H1 (cell line): ENCODE results near the gene FAM184B. TPM values are rescaled to one million over a fixed set of nuclear protein-coding genes. Genes with fewer than 3 reads are reported as not detected.

ENCODE experiments used
- BACH1 ChIP-seq: IDR thresholded peaks from 2 replicates; pipeline ENCODE4 v1.6.1; 2012; ENCODE audit warnings: low read length, improper control_type of control experiment
- BRCA1 ChIP-seq: IDR thresholded peaks from 2 replicates; pipeline ENCODE4 v1.6.1; 2012; ENCODE audit warnings: low read depth, low read length, improper control_type of control experiment
- CBX5 ChIP-seq: fragments of 300-800, 300-1000 bp; sonication (generic); IDR thresholded peaks from 2 replicates; pipeline ENCODE4 v1.7.1; 2016; ENCODE audit warnings: antibody characterized with exemption, low read length, low read depth
- CHD2 ChIP-seq: IDR thresholded peaks from 2 replicates; pipeline ENCODE4 v1.6.1; 2012; ENCODE audit warnings: low read length, improper control_type of control experiment
- CREB1 ChIP-seq: IDR thresholded peaks from 2 replicates; pipeline ENCODE4 v1.6.1; 2012; ENCODE audit warnings: inconsistent platforms
- EZH2 ChIP-seq: fragments of 200-600 bp; sonication (generic); IDR thresholded peaks from 2 replicates; pipeline ENCODE4 v1.7.1; 2012; ENCODE audit warnings: low read depth, mild to moderate bottlenecking, moderate library complexity, low read length, inconsistent platforms; ENCODE audit not compliant: severe bottlenecking
- KDM1A ChIP-seq: fragments of 200-600, 300-600 bp; sonication (generic); IDR thresholded peaks from 2 replicates; pipeline ENCODE4 v1.7.1; 2016; ENCODE audit warnings: mild to moderate bottlenecking, low read length, borderline replicate concordance
- KDM4A ChIP-seq: IDR thresholded peaks from one replicate; pipeline ENCODE4 v1.7.1; 2012; ENCODE audit warnings: low read depth, mild to moderate bottlenecking, moderate library complexity, low read length, inconsistent platforms; ENCODE audit not compliant: severe bottlenecking
- MAFK ChIP-seq: IDR thresholded peaks from 2 replicates; pipeline ENCODE4 v1.6.1; 2012; ENCODE audit warnings: low read depth, mild to moderate bottlenecking, improper control_type of control experiment, low read length
- MAX ChIP-seq: IDR thresholded peaks from 2 replicates; pipeline ENCODE4 v1.6.1; 2012; ENCODE audit warnings: inconsistent platforms
- POLR2AphosphoS5 ChIP-seq: IDR thresholded peaks from 2 replicates; pipeline ENCODE4 v1.6.1; 2011; ENCODE audit warnings: low read depth, low read length
- RAD21 ChIP-seq, 2 experiments: IDR thresholded peaks in 1 of 2; conservative IDR thresholded peaks in 1 of 2; 2 replicates each; pipeline ENCODE4 v1.6.1; 2011; ENCODE audit warnings: low read depth in 2 of 2, low read length in 2 of 2, improper control_type of control experiment in 1 of 2, inconsistent platforms in 1 of 2, mild to moderate bottlenecking in 1 of 2, moderate library complexity in 1 of 2
- TCF12 ChIP-seq: IDR thresholded peaks from 2 replicates; pipeline ENCODE4 v1.6.1; 2011; ENCODE audit warnings: low read depth, mild to moderate bottlenecking, low read length
- polyA plus RNA-seq, 7 experiments: library from polyadenylated mRNA; depleted of rRNA in 3 of 7; stranded (reverse) in 5 of 7; unstranded in 2 of 7; fragments of >200 nt in 5 of 7; fragments of 200-250 nt in 2 of 7; gene quantifications; 1 replicate in 5 of 7; 2 replicates in 1 of 7; 4 replicates in 1 of 7; pipeline versions ENCODE4 v1.2.1 to v1.2.3, GENCODE V29; 2011 to 2013; ENCODE audit warnings: missing spikeins in 2 of 7, mixed read lengths in 2 of 7
- total RNA-seq: library from RNA; stranded (reverse); fragmentation: NEBNext Ultra II Directional; extraction: Animal tissue kit (Norgen Biotek cat#: 25700); gene quantifications from 2 replicates; pipeline ENCODE4 v1.2.1, GENCODE V29; 2021

FAM184B gene
- total and polyA plus RNA-seq, 2 of the 8 experiments (the other 6 are each of a cell fraction or from before 2014, with no cell fraction given): 0.05 to 0.39 TPM

GRCh38 chr4:17810260-17811077, 29.0 kb upstream of the FAM184B start, which contains the start of the genes DCAF16 and NCAPG (continued):
- TF ChIP-seq EZH2: no peak
- no peak for TF ChIP-seq MAFK
- TF ChIP-seq CBX5: no peak
- TF ChIP-seq TCF12: no peak
- no peak for TF ChIP-seq RAD21 (IDR thresholded peaks at IDR 0.05 in 1 of 2, conservative IDR thresholded peaks at IDR 0.05 in 1 of 2; ENCODE audit: low read depth in 2 of 2, low read length in 2 of 2)
- peak; percentile 74 for TF ChIP-seq BACH1
- TF ChIP-seq BRCA1: peak; percentile 99
- TF ChIP-seq MAX: peak; percentile 98
- TF ChIP-seq KDM4A: peak; percentile 96
- peak; percentile 99 for TF ChIP-seq POLR2AphosphoS5
- TF ChIP-seq KDM1A: no peak
- TF ChIP-seq CHD2: peak; percentile 100
- peak; percentile 79 for TF ChIP-seq CREB1
